ENCODE measurements around the gene OR8G1. TPM values are rescaled to one million over a fixed set of nuclear protein-coding genes. Genes with fewer than 3 reads are reported as not detected.

Gene OR8G1
- total RNA-seq, 4 donors from 2014 or later: not detected

- no peaks in the 10 kb centered on the region for H3K36me3 ChIP-seq
- no peak for TF ChIP-seq POLR2A (IDR thresholded peaks at IDR 0.05)
- TF ChIP-seq, protein P1, sequence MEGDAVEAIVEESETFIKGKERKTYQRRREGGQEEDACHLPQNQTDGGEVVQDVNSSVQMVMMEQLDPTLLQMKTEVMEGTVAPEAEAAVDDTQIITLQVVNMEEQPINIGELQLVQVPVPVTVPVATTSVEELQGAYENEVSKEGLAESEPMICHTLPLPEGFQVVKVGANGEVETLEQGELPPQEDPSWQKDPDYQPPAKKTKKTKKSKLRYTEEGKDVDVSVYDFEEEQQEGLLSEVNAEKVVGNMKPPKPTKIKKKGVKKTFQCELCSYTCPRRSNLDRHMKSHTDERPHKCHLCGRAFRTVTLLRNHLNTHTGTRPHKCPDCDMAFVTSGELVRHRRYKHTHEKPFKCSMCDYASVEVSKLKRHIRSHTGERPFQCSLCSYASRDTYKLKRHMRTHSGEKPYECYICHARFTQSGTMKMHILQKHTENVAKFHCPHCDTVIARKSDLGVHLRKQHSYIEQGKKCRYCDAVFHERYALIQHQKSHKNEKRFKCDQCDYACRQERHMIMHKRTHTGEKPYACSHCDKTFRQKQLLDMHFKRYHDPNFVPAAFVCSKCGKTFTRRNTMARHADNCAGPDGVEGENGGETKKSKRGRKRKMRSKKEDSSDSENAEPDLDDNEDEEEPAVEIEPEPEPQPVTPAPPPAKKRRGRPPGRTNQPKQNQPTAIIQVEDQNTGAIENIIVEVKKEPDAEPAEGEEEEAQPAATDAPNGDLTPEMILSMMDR (IDR thresholded peaks at IDR 0.05): no peak
- no peak for DNase-seq
- no peaks in the 10 kb centered on the region for H3K9me3 ChIP-seq
- H3K27me3 ChIP-seq: no peaks in the 10 kb centered on the region
- H3K4me3 ChIP-seq: no peak overlapping the region
- no peaks in the 10 kb centered on the region for H3K4me1 ChIP-seq
- H3K27ac ChIP-seq: no peak overlapping the region
- intact Hi-C loops (cut with DNase I; ENCODE audit: low total_unique reads): no loop called here
Measured at GRCh38 chr11:124276081-124276480, 35.2 kb downstream of the OR8G1 start.

- DNase-seq: no peak
- Histone ChIP-seq H3K9me3 (no peaks in the 10 kb centered on the region), H3K27me3 (no peaks in the 10 kb centered on the region), H3K4me3 (no peak overlapping the region), H3K4me1 (no peaks in the 10 kb centered on the region), H3K27ac (no peak overlapping the region), H3K36me3 (no peaks in the 10 kb centered on the region)
- TF ChIP-seq, protein P1 (IDR thresholded peaks at IDR 0.05): no peak
- TF ChIP-seq POLR2A (IDR thresholded peaks at IDR 0.05): no peak
- intact Hi-C loops (cut with DNase I; ENCODE audit: low total_unique reads): no loop called here
Measured at GRCh38 chr11:124277207-124277606, 36.3 kb downstream of the OR8G1 start.

DNA sequence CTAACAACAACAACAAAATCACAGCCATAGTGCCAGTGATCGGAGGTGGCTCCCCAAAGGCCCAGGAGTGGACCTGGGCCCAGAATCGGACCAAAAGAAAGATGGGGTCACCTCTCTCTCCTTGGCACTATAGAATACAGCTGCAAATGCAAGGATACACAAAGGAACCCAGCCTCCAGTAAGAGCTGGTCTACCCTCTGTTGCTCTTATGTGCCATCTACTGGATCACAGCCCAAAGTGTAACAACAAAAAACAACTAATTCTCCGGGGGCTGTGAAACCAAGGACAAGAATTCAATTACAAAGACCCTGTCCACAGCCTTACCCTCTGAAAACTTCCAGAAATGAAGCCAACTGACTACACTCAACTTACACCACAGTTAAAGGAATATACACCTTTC is 36.9 kb downstream of the OR8G1 start:
- Histone ChIP-seq H3K9me3 (no peaks in the 10 kb centered on the region), H3K4me1 (no peaks in the 10 kb centered on the region), H3K4me3 (no peak overlapping the region), H3K27ac (no peak overlapping the region), H3K36me3 (no peaks in the 10 kb centered on the region), H3K27me3 (no peaks in the 10 kb centered on the region)
- TF ChIP-seq, protein P1 (IDR thresholded peaks at IDR 0.05): no peak
- no peak for TF ChIP-seq POLR2A (IDR thresholded peaks at IDR 0.05)
- intact Hi-C loops (cut with DNase I; ENCODE audit: low total_unique reads): no loop called here
- no peak for DNase-seq

GRCh38 chr11:124278261-124278660 is 37.4 kb downstream of the OR8G1 start:
- Histone ChIP-seq H3K4me1 (no peaks in the 10 kb centered on the region), H3K4me3 (no peak overlapping the region), H3K27me3 (no peaks in the 10 kb centered on the region), H3K36me3 (no peaks in the 10 kb centered on the region), H3K27ac (no peak overlapping the region), H3K9me3 (no peaks in the 10 kb centered on the region)
- TF ChIP-seq POLR2A (IDR thresholded peaks at IDR 0.05): no peak
- TF ChIP-seq, protein P1 (IDR thresholded peaks at IDR 0.05): no peak
- DNase-seq: no peak
- intact Hi-C loops (cut with DNase I; ENCODE audit: low total_unique reads): no loop called here

DNA sequence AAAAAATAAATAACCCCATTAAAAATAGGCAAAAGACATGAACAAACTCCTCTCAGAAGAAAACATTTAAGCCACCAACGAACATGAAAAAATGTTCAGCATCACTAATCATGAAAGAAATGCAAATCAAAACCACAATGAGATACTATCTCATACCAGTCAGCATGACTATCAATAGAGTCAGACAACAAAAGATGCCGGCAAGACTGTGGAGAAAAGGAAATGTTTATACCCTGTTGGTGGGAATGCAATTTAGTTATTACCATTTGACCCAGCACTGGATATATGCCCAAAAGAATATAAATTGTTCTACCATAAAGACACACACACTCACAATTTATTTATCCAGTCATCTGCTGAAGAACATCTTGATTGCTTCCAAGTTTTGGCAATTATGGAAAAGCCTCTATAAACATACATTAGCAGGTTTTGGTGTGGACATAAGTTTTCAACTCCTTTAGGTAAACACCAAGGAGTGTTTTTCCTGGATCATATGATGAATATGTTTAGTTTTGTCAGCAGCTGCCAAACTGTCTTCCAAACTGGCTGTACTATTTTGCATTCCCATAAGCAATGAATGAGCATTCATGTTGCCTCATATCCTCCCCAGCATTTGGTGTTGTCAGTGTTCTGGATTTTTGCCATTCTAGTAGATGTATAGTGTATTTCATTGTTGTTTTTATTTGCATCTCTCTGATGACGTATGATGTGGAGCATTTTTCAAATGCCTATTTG is 44.9 kb downstream of the OR8G1 start:
- DNase-seq: no peak
- intact Hi-C loops (cut with DNase I; ENCODE audit: low total_unique reads): no loop called here
- no peaks in the 10 kb centered on the region for H3K4me1 ChIP-seq
- no peaks in the 10 kb centered on the region for H3K36me3 ChIP-seq
- TF ChIP-seq, protein P1 (IDR thresholded peaks at IDR 0.05): no peak
- no peak for TF ChIP-seq POLR2A (IDR thresholded peaks at IDR 0.05)
- no peak overlapping the region for H3K27ac ChIP-seq
- no peaks in the 10 kb centered on the region for H3K27me3 ChIP-seq
- no peaks in the 10 kb centered on the region for H3K9me3 ChIP-seq
- H3K4me3 ChIP-seq: no peak overlapping the region

Data from uterus (tissue), 4 donors.